PFSK-1 (cell line): ENCODE results near the gene RNF223.

Experiments used
- POLR2AphosphoS5 ChIP-seq: IDR thresholded peaks from 2 replicates; pipeline ENCODE4 v1.6.1; 2012; ENCODE audit warnings: low read depth, mild to moderate bottlenecking, control low read depth, low read length, moderate library complexity
- REST ChIP-seq, 2 experiments: IDR thresholded peaks; 2 replicates each; pipeline versions ENCODE4 v1.6.1 to v1.8.0; 2011 to 2012; ENCODE audit warnings: low read depth in 2 of 2, low read length in 2 of 2, control low read depth in 1 of 2, inconsistent platforms in 1 of 2, mild to moderate bottlenecking in 1 of 2, moderate library complexity in 1 of 2; ENCODE audit not compliant: insufficient read depth in 1 of 2
- SIN3A ChIP-seq: IDR thresholded peaks from 2 replicates; pipeline ENCODE4 v1.6.1; 2012; ENCODE audit warnings: mild to moderate bottlenecking, low read length, moderate library complexity, borderline replicate concordance; ENCODE audit not compliant: insufficient read depth
- TAF1 ChIP-seq: IDR thresholded peaks from 2 replicates; pipeline ENCODE4 v1.6.1; 2012; ENCODE audit warnings: low read length, control low read depth, borderline replicate concordance; ENCODE audit not compliant: insufficient read depth

DNA sequence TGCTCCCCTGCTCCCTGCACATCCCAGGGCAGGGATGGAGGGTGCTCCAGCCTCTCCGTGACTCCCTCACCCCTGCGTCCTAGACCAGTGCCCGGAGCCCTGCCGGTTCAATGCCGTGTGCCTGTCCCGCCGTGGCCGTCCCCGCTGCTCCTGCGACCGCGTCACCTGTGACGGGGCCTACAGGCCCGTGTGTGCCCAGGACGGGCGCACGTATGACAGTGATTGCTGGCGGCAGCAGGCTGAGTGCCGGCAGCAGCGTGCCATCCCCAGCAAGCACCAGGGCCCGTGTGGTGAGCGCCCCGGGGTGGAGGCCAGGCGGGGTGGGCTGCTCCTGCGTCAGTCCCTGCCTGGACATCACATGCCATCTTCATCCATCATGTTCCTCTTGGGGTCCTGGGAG, 32.2 kb downstream of the RNF223 start:
- TF ChIP-seq POLR2AphosphoS5 (no peak), REST (IDR thresholded peaks at IDR 0.05; ENCODE audit: insufficient read depth in 1 of 2, low read depth in 2 of 2, low read length in 2 of 2) (no peak), SIN3A (no peak), TAF1 (no peak)
